GM21423 (cell line): ENCODE data around the gene KCTD18.
A peak's percentile ranks its signal among the peaks of the same experiment; 100 is the strongest.

ENCODE experiments used
- ATAC-seq: cut with Tn5 transposase; IDR thresholded peaks from one replicate; pipeline ENCODE4 v1.9.1; 2021; ENCODE audit warnings: mild to moderate bottlenecking, moderate library complexity; ENCODE audit not compliant: unreplicated experiment

KCTD18 gene

DNA sequence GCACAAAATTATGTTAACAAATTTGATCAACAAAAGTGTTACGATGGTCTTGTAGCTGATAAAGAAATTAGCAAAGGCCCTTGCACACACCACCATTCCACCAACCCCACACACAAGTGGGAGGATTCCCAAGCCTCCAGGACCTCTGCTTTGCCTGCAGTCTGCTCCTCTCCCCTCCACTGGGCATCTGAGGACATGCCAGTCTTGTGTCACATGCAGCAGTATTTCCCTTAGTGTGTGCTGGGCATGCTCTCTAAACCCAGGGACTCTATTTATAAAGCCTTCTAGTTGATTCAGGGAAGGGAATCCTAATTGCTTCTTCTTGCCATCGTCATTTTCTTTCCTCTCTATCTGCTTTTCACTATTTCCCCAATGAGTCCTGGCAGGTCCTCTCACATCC, 53.3 kb downstream of the KCTD18 start:
- ATAC-seq, result no peak

DNA sequence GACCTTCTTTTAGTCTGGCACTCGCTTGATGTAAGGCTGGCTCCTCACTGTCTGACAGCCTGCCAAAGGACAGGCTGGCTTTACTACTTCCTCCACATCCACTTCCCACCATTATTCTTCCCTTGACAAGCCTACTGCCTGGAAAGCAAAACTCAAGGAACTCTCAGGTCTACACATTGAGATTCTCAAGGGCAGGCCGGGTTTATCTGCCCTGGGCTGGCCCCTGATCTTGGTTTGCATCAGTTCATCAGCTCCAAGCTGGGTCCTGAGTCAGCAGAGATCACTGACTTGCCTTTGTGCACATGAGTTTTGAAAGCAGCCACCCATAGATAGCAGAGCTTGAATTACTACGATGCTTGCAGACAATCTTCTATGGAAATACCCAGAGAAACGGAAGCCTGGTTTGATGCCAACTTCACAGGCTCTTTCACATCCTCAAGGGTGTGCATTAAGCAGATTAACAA, 53.9 kb downstream of the KCTD18 start:
- ATAC-seq, result peak; percentile 50

DNA sequence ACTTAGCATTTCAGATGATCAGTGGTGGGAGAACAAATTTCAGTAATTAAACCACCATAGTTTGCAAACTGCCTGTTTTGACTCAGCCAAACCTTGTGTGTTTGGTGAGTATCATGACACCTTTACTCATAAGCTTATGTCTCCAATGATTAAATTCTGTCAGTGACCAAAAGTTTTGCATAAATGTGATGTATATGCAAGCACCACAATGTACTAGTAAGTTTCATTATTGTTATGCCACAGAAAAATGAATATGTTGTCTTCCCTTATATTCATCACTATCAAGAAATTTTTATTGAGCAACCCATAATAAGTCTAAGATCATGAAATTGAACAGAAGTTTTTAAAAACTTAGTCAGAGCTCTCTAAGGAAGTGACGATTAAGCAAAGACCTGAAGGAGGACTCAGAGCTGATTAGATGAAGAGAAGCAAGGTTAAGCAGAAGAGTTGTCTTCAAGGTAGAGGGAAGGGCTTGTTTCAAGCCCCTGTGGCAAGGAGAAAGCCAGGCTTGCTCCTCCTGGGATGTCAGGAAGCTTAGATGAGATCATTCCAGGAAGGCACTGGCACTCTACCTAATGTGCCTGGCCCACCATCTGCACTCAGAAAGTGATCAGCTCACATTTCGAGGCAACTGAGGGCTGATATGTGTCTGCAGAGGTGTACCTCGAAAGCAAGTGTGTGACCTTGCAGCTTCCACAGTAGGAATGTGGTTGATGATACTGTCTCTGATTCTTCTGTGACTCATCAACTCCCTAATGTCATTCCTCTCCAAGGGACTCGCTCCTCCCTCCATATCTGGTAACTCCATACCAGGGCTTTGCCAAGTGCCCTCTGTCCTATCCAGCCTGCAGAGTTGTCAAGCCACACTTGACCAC, 54.7 kb downstream of the KCTD18 start:
- peak; percentile 79 for ATAC-seq

DNA sequence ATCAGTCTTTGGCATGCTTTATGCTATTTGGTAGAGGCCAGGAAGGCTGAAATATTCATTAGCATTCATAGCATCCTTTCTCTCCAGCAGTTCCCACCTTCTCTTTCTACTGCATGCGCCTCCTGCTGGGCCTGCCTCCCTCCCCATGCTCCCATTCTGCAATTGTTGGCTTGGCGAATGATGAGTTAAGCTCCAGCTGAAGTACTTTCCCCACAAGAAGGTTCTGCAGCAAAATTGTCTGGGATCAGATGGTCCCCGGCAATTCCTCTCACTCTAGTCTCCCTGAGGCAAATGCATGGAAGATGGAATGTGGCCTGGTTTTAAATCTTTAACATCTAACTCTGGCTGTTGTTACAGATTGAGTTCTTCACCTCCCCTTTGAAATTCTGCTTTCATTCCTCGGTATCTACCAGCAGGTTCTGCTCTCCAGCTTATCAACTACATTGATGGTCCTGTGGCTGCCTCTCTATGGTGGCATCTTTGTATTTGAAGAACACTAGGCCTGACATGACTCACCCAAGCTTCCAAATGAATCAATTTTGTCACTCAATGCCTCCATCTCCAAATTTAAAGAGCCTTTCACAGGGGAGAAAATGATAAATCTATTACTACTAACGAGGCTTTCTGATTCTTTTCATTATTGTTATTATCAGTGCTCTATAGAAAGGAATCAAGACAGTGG, 55.9 kb downstream of the KCTD18 start:
- ATAC-seq, result no peak

DNA sequence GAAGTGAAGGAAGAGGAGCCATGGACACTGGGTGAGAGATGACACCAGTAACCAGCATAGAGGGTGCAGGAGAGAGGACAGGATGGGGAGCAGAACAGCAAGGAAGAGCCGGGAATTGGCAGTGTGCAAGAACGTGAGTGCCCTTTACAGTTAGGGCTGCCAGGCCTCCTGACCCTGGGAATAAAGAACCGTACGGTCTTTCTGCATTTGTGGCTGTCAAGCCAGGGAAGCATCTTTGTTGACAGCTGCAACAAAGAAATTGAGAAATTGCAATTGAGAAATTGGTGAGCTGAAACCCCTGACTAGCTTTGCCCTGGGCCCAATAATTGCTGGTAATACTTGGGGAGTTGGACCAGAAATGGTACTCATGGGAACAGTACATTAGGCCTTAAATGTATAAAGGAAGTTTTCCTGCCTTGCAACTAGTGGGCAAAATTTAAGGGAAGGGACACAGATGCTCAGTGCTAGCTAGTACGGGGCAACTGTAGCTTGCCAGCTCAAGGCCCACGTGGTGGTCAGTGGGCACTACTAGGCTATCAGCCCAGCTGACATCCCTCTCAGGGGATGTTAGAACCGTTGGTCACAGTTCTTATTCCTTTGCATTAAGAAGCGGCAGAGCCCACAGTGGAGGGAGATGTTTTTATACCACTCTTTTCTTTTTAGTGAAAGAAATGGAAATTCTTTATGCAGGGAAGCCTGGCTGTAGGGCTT, 56.6 kb downstream of the KCTD18 start:
- ATAC-seq, result no peak

DNA sequence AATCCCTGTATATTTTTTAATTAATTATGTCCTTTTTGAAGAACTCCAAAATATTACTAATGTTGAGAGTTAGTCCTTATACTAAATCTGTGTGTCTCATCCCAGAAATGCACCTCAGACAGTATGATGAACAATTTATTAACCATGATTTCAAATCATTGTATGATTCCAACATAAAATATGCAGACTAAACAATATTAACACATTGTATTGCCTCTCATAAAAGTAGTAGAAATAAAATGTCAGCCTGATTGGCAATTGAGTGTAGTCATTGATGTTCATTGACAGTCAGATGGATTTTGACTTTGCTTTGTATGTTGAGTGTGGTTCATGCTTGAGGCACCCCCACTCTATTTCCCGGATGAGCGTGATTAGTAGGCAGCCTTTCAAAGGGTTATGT, 57.5 kb downstream of the KCTD18 start:
- no peak for ATAC-seq

DNA sequence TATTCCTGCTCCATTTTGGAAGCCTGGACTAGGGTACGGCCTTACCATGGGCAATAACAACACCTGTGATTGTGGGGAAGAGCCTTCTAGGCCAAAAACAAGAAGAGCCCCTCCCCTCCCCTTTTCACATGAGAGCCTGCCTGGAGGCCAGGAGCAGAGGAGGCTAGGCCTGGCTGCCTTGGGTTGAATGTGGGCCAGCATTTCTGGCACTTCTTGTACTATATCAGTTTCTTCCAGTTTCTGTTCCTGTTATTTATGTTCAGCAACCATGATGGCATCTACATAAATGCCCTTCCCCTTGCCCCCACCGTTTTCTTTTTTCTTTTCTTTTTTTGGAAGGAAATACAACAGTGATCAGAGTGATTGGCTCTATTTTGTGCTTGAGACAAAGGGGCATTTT, 58.4 kb downstream of the KCTD18 start:
- ATAC-seq, result no peak

DNA sequence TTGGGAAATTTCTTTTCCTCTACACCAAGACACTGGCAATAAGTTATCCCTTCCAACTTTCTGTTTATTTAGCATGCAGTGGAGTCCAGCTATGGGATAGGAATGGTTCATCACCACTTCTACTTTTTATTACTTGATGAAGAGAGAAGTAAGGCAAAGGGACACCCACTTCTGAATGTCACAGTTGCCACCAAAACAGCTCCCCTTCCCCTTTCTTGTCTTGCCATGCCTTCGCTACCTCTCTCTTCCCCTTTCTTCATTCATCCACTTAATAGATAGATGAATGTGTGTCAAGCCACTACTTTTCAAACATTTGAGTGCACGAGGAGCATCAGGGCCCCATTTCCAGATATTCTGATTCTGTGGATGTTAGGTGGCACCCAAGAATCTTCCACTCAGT, 59.6 kb downstream of the KCTD18 start:
- ATAC-seq, result no peak

DNA sequence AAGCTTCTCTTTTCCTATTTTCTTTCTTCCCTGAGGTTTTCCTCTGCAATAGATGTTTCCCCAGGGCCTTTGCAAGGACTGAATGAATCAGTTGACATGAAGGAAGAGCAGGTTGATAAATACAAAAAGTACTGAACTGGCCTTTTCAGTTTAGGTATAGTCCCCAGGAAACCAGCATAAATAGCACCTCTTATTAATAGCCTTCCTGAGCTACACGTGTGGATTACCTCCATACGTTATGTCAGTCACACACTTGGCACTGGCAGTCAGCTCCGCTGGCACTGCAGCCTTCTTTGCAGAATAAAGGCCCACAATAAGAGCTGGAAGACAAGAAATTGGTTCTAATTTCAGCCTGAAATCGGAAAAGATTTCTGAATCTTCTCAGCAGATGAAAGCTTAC, 60.7 kb downstream of the KCTD18 start:
- ATAC-seq, result no peak

DNA sequence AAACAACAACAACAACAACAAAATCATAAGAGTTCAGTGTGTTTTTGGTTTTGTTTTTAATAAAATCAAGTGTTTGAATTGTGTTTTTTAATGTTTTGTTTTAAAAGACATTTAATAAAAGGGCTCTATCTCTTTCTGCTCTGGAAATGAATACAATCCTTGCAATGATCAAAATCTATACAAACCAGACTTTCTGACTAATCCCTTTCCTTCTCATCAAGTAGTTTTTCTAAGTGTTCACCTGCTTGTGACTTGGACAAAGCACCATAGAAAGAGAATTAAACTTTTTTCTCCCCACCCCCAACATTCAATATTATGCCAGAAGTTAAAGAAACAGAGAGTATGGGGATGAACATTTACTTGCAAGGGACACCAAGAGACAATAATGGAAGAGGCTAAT, 61.4 kb downstream of the KCTD18 start:
- ATAC-seq, result no peak

DNA sequence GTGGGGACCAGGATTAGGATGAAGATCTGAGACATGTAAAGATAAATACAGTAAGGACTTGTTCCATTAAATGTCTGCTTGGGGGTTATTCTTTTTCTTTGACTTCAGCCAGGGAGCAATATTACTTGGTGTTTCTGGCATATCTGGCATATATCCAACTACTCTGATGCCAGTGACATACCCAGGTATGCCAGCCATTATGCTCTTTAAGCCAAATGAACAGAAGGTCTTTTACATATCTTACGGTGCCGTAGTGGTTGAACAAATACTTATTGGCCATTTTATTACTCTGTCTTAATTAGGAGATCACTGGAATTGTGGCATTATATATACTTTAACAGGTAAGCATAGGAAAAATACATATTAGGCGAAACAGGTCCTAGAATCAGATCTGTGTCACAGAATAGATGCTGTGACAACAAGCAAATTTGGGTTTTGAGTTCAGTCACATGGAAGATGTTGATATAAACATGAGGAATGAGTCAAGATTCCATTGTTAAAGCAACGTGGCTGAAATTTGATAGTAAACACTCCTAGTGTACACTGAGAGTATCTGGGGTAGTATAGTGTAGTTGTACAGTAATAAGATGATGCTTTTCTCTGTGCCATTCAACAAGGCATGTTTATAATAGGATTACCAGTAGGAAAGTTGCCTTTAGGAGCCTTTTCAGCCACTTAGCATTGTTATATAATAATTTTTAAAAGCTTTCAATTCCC, 62.6 kb downstream of the KCTD18 start:
- ATAC-seq, result no peak

DNA sequence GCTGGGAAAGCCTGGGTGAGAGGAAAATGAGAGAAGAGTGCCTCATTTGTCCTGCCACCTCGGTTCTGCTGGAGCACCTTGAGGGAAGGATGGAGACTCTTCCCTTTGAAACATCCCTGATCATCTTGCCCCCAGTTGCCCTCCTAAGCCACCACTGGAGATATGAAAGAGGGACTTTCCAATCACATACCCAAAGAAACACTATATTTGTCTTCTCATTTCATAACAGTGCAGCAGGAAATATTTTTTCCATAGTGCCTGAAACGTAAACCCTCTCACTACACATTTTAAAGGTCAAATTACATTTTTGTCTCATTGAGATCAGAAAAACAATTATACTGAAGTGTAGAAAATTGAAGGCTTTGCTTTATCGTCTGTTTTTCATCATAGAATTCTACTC, 63.3 kb downstream of the KCTD18 start:
- no peak for ATAC-seq

DNA sequence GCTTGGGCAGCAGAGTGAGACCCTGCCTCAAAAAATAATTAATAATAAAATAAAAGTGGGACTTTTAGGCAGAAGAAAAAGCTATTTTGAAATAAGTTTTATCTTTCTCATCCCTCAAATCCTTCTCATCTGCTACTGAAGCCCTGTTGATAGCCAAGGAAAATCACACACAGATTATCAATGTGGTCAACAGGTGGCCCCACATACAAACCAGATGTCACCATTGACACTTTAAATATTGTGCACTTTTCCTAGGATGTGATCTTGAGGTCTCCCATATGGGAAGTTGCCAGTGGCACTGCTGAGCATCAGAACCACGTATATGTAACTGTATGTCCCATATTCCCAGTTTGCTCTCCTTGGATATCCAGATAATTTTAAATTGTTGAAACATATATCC, 64.6 kb downstream of the KCTD18 start:
- ATAC-seq, result no peak

DNA sequence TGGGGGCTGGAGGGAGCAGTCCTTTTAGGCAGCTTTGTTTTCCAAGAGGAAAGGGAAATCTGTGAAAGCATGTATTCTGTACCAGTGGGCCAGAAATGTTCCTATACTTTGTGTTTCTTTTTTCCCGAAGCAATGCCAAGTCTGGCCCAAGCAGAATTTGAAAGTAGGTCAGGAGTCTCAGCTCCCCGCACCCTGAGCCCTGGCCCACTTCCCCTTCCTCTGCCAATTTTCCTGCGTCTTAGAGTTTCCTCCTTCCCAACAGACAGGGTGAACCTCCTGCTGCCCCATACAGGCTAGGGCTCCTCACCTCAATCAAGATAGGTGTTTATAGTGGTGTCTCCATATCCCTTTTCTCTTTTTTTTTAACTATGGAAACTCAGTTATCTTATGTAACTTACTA, 65.3 kb downstream of the KCTD18 start:
- no peak for ATAC-seq

DNA sequence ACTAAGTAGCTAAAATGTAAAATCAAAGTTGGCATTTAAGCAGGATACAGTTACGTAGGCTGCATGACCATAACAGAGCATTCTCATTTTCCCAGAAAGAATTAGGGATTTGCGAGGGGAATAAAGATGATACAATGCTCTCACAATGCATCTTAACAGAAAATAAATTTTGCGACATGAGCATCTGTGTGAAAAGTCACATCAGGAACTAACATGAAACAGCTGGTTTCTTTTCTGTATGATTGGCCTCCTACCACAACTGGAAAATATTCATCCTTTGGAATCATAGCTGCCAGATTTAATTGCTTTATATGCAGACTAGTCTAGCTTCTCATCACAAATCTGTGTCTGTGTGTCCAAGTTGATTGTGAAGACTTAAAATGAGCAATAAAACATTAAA, 66.0 kb downstream of the KCTD18 start:
- no peak for ATAC-seq

DNA sequence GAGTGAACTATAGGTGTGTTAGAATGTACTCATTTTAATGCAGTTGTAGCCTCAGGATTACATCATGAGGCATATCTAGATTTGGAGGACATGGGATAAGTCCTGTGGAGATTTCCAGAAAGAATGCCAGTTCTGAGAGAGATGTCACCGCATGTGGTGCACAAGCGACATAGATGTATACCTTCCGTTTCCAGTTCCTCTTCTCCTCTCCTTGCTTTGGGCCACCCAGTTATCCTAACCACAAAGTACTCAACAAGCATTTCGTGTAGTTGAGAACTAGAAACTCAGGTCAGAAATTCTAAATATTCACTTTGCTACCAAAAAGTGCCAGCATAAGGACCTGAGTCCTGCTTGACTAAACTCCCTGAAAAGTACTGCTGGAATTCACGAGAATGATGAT, 66.5 kb downstream of the KCTD18 start:
- no peak for ATAC-seq

DNA sequence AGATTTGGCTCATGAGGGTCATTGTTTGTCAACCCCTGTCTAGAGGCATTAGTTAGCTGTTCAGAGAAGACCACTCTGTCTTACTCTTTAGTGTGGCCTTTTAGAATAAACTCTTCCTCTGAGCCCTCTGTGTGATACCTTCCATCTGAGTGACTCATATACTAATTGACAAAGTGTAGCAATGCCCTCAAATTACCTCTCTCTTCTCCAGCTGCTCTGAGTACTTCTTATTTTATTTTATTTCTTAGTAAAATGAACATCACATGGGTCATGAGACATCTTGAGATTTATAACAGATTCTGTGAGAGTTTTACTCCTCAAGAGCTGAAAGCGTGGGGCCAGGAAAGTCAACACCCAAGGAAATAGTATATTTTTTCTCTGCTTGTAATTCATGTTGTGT, 67.4 kb downstream of the KCTD18 start:
- no peak for ATAC-seq

DNA sequence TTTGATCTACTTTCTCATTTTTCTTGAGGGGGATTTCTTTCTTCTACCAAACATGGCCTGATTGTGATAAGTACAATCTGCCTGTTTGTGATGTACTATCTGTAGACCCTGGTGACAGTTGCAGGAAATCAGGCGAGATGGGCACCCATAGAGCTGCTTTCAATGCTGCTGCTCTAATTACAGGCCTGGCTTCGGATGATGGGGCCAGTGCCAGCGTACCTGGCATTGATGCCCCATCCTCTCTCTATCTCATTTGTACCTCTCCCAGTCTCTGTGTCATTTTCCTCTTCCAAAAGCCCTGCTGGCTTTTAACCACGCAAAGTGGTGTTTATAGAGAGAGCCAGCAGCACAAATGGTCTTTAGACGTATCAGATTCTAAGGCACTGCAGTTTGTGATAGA, 69.9 kb downstream of the KCTD18 start:
- ATAC-seq, result no peak
